ENCODE results near the gene RTN4IP1.
"Not testable (repeated sequence)": the region's sequence is repeated elsewhere in the genome, so short reads cannot be mapped to it uniquely, and the experiment has no call there.

Gene RTN4IP1

DNA sequence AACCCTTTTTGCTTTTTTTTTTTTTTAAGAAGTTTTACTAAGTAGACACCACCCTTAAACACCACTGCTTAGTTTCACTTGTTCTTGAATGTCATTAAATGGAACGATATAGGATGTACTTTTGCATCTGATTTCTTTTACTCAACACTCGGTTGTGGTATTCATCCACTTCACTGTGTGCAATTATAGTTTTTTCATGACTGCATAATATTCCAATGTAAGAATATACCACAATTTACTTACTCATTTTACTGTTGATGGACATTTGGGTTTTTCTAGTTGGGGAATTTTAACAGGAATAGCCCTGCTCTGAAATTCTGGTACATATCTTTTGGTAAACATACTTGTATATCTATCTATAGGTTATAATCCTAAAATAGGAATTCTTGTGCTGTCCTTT, 29.9 kb downstream of the RTN4IP1 start:
- Histone ChIP-seq H3K4me3 (no peak overlapping the region), H3K27ac (no peak overlapping the region)

DNA sequence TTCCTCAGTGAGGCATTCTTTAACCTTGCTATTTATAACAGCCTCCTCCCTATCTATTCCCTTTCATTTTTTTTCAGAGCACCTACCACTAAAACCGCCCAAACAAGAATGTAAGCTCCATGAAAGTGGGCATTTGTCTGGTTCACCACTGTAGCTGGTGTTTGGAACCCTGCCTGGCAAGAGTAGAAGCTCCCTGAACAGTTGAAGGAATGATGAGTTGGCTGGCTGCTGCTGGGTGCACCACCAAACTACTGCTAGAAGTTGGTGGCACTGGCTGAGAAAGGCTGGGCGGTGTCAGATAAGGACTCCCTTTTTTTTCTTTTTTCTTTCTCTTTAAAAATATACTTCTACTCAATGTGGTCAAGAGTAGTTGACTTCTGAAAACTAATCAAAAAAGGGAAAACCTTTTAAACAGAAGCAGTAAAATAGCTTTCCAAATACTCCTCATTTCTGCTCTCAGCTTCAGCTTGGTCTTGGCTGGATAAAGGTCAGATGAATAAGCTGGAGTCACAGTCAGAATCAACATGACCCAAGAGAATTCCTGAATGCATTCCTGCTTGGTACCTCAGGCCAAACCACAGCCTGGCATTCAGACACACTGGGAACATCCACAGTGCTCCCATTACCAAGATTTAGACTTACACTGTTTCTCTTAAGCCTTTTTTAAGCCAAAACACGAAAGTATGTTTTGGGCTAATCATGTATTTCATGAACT, 38.0 kb downstream of the RTN4IP1 start:
- Histone ChIP-seq H3K27ac (no peak overlapping the region), H3K4me3 (no peak overlapping the region)

DNA sequence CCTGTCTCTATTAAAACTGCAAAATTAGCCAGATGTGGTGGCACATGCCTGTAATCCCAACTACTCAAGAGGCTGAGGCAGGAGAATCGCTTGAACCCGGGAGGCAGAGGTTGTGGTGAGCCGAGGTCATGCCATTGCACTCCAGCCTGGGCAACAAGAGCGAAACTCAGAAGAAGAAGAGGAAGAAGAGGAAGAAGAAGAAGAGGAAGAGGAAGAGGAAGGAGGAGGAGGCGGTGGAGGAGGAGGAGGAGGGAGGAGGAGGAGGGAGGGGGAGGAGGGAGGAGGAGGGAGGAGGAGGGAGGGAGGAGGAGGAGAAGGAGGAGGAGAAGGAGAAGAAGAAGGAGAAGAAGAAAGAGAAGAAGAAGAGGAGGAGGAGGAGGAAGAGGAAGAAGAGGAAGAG, 40.4 kb downstream of the RTN4IP1 start:
- not testable (repeated sequence) for H3K27ac ChIP-seq, H3K4me3 ChIP-seq

DNA sequence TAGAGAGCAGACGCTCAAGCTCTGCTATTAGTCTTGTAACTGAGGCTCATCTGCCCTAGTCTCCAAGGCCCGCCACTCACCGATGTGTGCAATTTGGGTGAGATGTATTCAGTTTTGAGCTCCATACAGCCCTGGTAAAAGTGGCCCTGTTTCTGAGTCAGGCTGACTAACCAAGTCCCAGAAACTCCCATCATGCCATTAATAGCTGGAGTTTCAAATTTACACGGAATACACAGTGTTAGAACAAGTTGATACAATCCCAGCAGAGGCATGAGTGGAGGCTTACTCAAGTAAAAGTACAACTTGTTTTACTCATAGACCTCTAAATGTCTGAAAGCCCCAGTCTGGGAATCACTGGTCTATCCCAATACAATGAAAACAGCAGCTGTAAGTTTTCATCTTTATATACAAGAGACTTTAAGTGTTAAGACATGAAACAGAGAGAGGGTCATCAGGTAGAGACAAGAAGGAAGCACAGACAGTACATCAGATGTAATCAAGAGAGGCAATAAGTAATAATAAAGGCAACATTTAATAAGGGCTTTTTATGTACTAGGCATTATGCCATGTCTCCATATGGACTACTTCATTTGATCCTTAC, 42.4 kb downstream of the RTN4IP1 start:
- no peak overlapping the region for H3K27ac ChIP-seq
- no peak overlapping the region for H3K4me3 ChIP-seq

DNA sequence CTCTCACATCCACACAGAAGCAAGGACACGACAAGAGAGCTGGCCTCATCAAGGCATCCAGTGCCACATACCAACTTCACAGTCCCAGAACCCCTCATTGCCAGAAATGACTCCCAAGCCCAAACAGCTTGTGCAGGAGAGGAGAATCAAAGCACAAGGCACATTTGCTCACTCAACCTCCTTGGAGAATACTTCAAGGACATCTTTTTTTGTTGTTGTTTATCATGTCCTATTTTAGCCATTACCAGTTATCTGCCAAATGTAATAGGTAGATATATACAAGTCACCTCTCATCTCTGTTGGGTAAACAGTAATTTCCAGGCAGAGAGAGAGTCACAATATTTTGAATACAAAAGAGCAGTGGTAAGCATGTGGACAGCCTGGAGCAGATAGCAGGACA, 47.8 kb downstream of the RTN4IP1 start:
- Histone ChIP-seq H3K4me3 (no peak overlapping the region), H3K27ac (no peak overlapping the region)

DNA sequence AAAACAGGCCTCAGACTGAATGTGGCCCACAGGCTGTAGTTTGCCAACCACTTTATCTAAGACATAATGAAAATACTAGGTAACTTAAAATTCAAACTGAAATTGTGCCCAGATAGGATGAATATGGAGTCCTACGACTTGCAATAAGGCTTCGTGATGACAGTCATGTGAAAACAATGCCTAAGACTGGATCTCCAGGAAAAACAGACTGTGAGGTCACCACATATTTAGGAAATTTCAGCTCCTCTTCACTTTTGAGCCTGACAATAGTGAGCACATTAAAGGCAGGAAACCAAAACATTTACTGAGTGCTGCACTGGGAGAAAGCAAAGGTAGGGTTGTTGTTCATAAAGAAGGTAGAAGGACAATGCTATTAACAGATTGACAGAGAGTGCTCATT, 50.0 kb downstream of the RTN4IP1 start:
- no peak overlapping the region for H3K4me3 ChIP-seq
- H3K27ac ChIP-seq, result no peak overlapping the region

DNA sequence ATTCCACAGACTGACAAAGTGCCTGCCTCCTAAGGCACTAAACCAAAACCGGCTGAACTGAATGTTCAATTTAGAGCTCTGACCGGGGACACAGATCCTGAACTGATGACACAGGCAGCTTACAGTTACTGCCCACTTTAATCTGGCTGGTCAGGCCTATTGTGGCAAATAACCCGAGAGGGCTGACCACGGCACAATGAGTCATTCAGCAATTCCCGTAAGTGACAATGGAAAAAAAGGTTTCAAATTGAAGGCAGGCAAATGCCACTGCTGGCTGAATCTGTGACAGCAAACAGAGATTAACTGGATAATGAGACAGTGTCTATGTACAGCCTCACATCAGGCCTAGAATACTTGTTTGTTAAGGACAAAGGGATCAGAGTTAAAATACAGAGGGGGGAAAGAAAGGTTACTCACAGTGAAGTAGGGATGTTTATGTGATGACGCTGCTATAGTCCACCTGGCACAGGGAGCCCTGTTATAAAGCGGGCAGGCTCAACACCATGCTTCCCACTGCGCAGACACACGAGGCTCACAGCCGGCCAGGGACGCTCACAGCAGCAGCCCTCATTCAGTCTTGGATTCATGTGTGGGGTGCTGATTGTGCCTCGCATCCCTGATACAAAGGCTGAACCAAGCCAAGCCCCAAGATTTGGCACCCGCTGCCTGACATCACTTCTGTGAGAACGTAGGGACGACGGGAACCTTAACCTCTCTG, 54.4 kb downstream of the RTN4IP1 start:
- Histone ChIP-seq H3K4me3 (no peak overlapping the region), H3K27ac (peak overlapping the region in 10 of 21 experiments; percentile 2 to 74 (median 20))

DNA sequence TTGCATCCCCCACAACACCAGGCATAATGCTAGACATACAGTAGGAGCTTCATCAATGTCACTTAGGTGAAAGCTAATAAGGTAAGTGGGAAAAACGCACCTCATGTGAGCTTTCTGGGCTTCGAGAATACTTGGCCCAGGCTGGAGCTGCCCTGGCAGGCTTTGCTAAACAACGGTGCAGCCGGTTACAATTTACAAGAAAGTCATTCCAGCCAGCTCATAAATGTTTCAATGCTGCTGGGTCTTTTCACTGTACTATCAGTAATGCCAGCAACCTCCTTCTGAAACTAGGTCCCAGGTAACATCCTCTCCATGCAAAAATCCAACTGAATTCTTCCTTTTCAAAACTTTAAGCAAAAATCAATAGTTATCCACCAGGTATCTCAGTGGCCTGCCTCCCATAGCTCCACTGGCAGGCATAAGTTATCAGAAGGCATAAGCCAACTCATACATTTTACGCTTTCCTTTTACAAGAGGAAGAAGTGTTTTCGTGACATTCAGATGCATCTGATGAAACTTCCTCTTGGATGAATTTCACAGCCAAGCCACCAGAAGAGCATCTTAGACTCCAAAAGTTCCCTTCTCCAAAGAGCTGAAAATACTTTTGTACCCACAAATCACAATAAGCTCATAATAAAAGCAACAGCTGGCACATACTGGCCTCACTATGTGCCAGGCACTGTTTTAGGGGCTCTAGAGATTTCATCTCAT, 56.3 kb downstream of the RTN4IP1 start:
- peak overlapping the region in 2 of 21 experiments; percentile 34 to 55 for H3K27ac ChIP-seq
- no peak overlapping the region for H3K4me3 ChIP-seq

DNA sequence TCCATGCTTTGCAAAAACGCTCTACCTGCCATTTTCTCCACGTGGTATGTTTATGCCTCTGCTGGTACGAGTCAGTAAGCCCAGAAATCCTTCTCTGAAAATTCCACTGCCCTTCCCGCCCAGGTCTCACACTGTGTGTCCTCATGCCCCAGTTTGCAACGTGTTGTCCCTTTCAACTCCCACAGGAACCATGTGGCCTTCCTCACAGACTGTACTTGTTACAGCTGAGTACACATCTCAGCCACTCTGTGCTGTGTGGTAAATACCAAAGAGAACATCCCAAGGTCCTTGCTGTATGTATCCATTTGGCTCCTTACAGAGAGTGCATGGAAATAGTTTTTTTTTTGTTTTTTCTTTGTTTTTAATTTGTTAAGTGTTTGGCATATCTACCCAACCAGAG, 56.9 kb downstream of the RTN4IP1 start:
- no peak overlapping the region for H3K4me3 ChIP-seq
- peak overlapping the region in 2 of 21 experiments; percentile 34 to 55 for H3K27ac ChIP-seq

DNA sequence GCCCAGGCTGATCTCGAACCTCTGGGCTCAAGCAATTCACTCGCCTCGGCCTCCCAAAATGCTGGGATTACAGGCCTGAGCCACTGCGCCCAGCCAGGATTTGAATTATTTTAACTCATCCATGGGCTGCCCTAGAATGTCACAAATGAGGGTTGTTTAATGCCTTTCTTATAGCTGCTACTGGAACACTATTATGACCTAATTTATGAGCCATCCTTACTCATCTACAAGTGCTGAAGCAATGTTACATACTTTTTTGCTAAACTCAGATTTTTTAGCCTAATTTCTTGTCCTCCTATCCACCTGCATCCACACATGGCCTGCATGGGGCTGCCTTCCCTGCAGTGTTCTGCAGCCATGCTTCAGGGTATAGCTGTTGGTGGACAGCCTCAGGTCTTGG, 59.9 kb downstream of the RTN4IP1 start:
- no peak overlapping the region for H3K4me3 ChIP-seq
- no peak overlapping the region for H3K27ac ChIP-seq

DNA sequence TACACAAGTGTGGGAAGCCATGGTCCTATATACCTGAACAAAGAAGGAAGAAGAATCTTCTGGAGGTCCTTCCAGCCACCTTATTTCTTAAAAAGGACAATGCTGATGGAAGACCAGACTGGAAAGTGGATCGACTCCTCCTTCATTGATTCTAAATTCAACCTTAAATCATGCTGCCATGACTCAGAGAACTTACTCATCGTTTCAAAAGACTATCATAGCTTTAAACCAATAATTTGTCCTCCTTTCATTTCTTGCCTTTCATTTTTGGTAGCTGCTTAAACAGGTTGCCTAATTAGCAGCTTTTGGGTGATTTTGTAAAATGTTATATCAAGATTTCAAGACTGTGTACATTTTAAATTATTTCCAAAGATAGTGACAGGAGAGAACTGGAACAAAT, 60.8 kb downstream of the RTN4IP1 start:
- Histone ChIP-seq H3K27ac (no peak overlapping the region), H3K4me3 (no peak overlapping the region)

DNA sequence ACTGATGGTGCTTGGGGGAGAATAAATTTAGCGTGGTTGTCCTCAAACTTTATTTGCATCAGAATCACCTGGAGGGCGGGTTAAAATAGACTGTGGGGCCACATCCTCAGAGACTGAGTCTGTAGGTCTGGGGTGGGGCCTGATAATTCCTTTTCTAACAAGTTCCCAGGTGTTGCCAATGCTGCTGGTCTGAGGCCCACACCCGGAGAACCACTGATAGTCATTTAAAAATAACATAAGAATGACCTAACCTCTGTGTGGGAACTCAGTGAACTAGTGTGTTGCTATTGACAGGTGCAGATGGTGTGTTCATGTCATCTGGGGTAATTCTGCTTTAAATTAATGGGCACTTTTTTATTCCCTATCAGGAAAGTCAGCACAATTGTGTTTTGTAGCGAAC, 64.8 kb downstream of the RTN4IP1 start:
- H3K4me3 ChIP-seq, result no peak overlapping the region
- H3K27ac ChIP-seq, result peak overlapping the region in 1 of 21 experiments; percentile 13

DNA sequence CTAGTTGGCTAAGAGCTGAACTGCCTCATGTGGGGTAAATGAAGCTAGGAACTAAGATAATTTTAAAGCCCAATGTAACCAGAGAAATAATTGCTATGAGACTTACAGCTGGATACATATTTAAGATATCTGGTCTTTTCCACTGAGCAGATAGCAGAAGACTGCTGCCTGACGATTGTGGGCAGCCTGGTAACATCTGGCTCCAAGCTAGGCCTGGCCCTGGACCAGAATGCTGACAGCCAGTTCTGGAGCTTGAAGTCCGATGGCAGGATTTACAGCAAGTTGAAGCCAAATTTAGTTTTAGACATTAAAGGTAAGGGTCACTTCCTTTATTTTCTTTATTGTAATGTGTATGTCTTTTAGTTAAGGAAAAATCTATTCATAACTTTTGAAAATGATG, 65.7 kb downstream of the RTN4IP1 start:
- Histone ChIP-seq H3K4me3 (no peak overlapping the region), H3K27ac (peak overlapping the region in 5 of 21 experiments; percentile 3 to 81 (median 71))

DNA sequence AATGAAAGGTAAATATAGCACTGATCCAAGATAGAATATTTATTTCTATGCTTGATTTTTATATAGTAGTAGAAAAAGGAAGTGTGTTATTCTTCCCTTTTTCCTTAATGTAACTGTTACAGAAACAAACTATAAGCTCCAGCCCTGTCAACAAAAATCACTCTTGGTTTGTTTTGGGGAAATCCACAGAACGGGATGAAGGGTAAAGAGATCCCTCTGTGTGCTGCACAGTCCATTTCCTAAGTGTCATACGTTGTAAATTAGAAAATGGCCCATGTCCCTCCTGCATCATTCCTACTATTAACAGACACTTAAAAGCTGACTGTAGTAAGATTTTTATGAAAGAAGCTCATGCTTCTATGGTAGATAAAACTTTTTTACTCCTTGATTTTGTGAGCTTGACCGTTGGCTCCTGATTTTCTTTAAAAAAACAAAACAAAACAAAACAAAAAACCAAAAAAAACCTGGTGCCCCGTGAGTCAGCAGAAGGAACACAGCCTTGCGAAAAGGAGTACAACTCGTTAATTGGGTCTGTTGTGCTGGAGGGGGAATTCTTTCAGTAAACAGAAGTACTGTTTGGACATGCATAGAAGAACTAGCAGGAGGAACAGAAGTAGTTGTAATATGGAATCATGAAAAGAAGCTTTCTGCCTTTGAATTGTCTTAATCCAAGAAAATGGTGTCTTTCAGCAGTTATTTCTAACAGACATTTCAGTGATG, 67.5 kb downstream of the RTN4IP1 start:
- H3K4me3 ChIP-seq, result no peak overlapping the region
- peak overlapping the region in 20 of 21 experiments; percentile 3 to 81 (median 64) for H3K27ac ChIP-seq

DNA sequence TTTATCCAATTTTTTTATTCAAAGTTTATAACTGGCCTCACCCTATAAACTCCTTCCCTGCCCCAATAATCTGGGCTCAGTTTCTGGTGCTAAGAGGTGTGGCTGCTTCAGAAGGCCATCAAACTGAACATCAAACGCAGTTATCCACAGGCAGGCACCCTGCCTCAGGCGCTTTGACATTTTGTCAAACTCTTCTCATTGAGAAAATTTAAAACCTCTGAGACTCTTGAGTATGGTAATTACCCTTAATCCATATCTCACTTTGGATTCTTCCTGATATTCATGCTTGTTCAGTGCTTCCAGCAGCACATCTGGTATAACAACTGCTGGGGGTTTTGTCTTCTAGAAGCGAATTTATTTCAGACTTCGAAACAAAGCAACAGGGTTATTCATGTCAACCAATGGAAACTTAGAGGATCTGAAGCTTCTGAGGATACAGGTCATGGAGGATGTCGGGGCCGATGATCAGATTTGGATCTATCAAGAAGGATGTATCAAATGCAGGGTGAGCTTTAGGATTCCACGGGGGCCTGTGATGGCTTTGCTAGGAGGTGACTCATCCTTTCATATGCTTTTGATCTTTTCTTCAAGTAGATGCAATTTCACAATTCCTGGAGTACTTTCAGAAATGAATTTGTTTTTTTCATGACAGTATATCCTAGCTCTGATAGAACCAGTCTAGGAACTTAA, 68.2 kb downstream of the RTN4IP1 start:
- H3K27ac ChIP-seq, result peak overlapping the region in 16 of 21 experiments; percentile 3 to 81 (median 64)
- H3K4me3 ChIP-seq, result no peak overlapping the region

DNA sequence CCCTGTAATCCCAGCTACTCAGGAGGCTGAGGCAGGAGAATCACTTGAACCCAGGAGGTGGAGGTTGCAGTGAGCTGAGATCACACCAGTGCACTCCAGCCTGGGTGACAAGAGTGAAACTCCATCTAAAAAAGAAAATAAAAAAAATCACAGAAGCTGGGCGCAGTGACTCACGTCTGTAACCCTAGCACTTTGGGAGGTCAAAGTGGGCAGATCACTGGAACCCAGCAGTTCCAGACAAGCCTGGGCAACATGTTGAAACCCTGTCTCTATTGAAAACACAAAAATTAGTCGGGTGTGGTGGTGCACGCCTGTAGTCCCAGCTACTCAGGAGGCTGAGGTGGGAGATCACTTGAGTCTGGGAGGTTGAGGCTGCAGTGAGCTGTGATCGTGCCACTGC, 69.6 kb downstream of the RTN4IP1 start:
- H3K27ac ChIP-seq, result peak overlapping the region in 1 of 21 experiments; percentile 30
- not testable (repeated sequence) for H3K4me3 ChIP-seq

DNA sequence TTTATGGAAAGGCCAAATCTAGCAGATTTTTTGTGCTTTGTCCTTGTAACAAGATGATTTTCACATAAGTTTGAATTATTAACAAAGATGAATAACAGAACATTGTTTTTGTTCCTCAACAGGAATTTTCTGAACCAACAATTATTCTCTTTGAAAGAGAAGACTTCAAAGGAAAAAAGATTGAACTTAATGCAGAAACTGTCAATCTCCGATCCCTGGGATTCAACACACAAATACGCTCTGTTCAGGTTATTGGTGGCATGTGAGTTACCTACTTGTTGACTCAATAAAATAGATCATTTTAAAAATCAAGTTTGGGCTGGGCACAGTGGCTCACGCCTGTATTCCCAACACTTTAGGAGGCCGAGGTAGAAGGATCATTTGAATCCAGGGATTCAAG, 70.9 kb downstream of the RTN4IP1 start:
- Histone ChIP-seq H3K27ac (no peak overlapping the region), H3K4me3 (no peak overlapping the region)

DNA sequence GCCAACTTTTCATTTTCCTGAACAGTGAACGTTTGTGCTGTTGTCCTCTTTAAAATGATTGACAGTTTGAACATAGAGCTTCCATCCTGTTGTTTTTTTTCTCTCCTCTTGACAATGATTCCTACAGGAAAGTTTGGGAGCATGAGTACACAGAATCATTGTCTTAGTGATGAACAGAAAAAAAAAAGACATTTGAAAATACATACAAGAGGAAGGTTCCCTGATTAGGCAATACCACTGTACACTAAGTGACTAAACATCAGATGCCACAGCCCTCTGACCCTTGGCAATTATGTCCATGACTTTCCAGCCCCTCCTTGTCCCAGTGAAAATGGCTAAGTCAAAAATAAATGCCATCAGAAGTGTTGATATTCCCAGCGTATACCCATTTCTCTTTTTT, 71.5 kb downstream of the RTN4IP1 start:
- H3K4me3 ChIP-seq, result no peak overlapping the region
- H3K27ac ChIP-seq, result no peak overlapping the region

DNA sequence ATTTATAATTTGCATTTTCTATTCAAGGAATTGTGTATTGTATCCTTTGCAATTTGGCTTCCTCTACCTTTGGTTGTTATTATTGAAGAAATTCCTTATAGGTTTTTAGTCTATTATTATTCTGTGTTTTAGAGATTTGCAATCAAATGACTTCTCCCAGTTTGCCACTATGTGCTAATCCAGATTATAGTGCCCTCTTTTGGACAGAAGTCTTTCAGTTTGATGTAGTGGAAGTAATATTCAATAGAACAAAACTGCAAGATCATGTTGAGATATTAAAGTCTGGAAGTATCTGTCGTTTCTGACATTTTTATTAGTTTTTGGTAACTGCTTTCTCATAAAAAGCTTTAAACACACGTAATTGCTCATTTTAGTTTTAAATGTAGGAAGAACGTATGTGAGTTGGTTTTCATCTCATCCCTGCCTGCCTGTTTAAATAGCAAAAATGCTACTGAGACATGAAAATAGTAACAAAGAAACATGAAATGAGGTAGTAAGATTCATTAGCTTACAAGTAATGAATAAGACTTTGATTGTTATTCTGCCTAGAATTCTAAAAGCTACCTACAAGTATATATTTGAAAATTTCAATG, 72.8 kb downstream of the RTN4IP1 start:
- H3K4me3 ChIP-seq, result no peak overlapping the region
- no peak overlapping the region for H3K27ac ChIP-seq

Measured in skin epidermis (tissue), 12 donors.